IMR-90 (cell line): Measurements from ENCODE around the gene TNIP2. TPM values are rescaled to one million over a fixed set of nuclear protein-coding genes. Genes with fewer than 3 reads are reported as not detected.

ENCODE experiments used
- ATAC-seq: fragments of 200-7000 bp; cut with Tn5 transposase; 2 replicates; pipeline ENCODE4 v1.9.1; 2020; ENCODE audit warnings: low read depth, mild to moderate bottlenecking, moderate library complexity
- BruUV-seq: library from RNA; stranded (reverse); fragments of 400-500 nt; replicated peaks from 2 replicates; lab custom pipeline; 2021; lab: Mats Ljungman, UMichigan
- CTCF ChIA-PET: fragments of 300-600 bp; formaldehyde crosslinking; extraction: SDS; loops from one replicate; lab custom pipeline; 2021; ENCODE audit warnings: antibody characterized with exemption; lab: Yijun Ruan, JAX
- POLR2A ChIA-PET: fragments of 300-600 bp; sonication (Branson Sonifier 250); formaldehyde crosslinking; loops from one replicate; lab custom pipeline; 2022; ENCODE audit warnings: antibody characterized with exemption; ENCODE audit not compliant: unreplicated experiment; lab: Charles Lee
- DNase-seq: peaks from one replicate; pipeline ENCODE4 v3.0.0; 2013
- H2AFZ ChIP-seq: replicated peaks from 2 replicates; pipeline ENCODE3; 2013; ENCODE audit warnings: low read length, mild to moderate bottlenecking; ENCODE audit not compliant: poor library complexity
- H2AK5ac ChIP-seq: 2 replicates; pipeline ENCODE4 v1.6.1; 2013; ENCODE audit warnings: low read depth, low read length, inconsistent platforms
- H2AK9ac ChIP-seq: replicated peaks from 2 replicates; pipeline ENCODE3; 2013; ENCODE audit warnings: mild to moderate bottlenecking, low read depth, low read length, moderate library complexity; ENCODE audit not compliant: poor library complexity
- H2BK120ac ChIP-seq: 2 replicates; pipeline ENCODE4 v1.6.1; 2013; ENCODE audit warnings: low read depth, low read length, inconsistent platforms
- H2BK15ac ChIP-seq: 3 replicates; pipeline ENCODE4 v1.6.1; 2013; ENCODE audit warnings: low read depth, low read length, inconsistent platforms
- H2BK20ac ChIP-seq: 2 replicates; pipeline ENCODE4 v1.6.1; 2013; ENCODE audit warnings: low read depth, mild to moderate bottlenecking, inconsistent platforms, low read length, moderate library complexity
- H2BK5ac ChIP-seq: 2 replicates; pipeline ENCODE4 v1.6.1; 2013; ENCODE audit warnings: mild to moderate bottlenecking, low read depth, low read length, inconsistent platforms; ENCODE audit not compliant: poor library complexity, severe bottlenecking
- H3K14ac ChIP-seq: replicated peaks from 2 replicates; pipeline ENCODE4 v1.6.1; 2013; ENCODE audit warnings: low read depth, low read length, inconsistent platforms
- H3K18ac ChIP-seq: 2 replicates; pipeline ENCODE4 v1.6.1; 2013; ENCODE audit warnings: low read depth, low read length, control low read depth
- H3K23ac ChIP-seq: 2 replicates; pipeline ENCODE4 v1.6.1; 2013; ENCODE audit warnings: low read depth, low read length, inconsistent platforms
- H3K27ac ChIP-seq: 2 replicates; pipeline ENCODE4 v1.5.1; 2013; ENCODE audit warnings: mild to moderate bottlenecking, control low read depth, low read length; ENCODE audit not compliant: insufficient read depth
- H3K27me3 ChIP-seq: 2 replicates; pipeline ENCODE4 v1.6.1; 2013; ENCODE audit warnings: low read length; ENCODE audit not compliant: control insufficient read depth, insufficient read depth
- H3K36me3 ChIP-seq: 2 replicates; pipeline ENCODE4 v1.6.1; 2013; ENCODE audit warnings: low read length, mixed read lengths; ENCODE audit not compliant: control insufficient read depth, insufficient read depth
- H3K4ac ChIP-seq: 2 replicates; pipeline ENCODE4 v1.6.1; 2013; ENCODE audit warnings: low read depth, low read length, inconsistent platforms
- H3K4me1 ChIP-seq: 2 replicates; pipeline ENCODE4 v1.6.1; 2013; ENCODE audit warnings: low read length, mixed read lengths; ENCODE audit not compliant: control insufficient read depth, insufficient read depth
- H3K4me2 ChIP-seq: 2 replicates; pipeline ENCODE4 v1.6.1; 2013; ENCODE audit warnings: low read depth, mild to moderate bottlenecking, control low read depth, low read length, moderate library complexity
- H3K4me3 ChIP-seq: 2 replicates; pipeline ENCODE4 v1.5.1; 2013; ENCODE audit warnings: low read depth, mild to moderate bottlenecking, control low read depth, low read length, moderate library complexity; ENCODE audit not compliant: insufficient read depth
- H3K56ac ChIP-seq: 2 replicates; pipeline ENCODE4 v1.6.1; 2013; ENCODE audit warnings: low read length, inconsistent platforms; ENCODE audit not compliant: insufficient read depth; ENCODE audit errors: extremely low read depth
- H3K79me1 ChIP-seq, 2 experiments: 2 replicates each; pipeline ENCODE4 v1.6.1; 2013; ENCODE audit warnings: low read length in 2 of 2, inconsistent platforms in 1 of 2, low read depth in 1 of 2
- H3K9ac ChIP-seq: 2 replicates; pipeline ENCODE4 v1.6.1; 2013; ENCODE audit warnings: low read depth, low read length, control low read depth
- H3K9me1 ChIP-seq: 2 replicates; pipeline ENCODE4 v1.6.1; 2013; ENCODE audit warnings: low read length, inconsistent platforms; ENCODE audit not compliant: insufficient read depth
- H3K9me3 ChIP-seq: 2 replicates; pipeline ENCODE4 v1.6.1; 2013; ENCODE audit warnings: low read length; ENCODE audit not compliant: control insufficient read depth, insufficient read depth
- H4K20me1 ChIP-seq: 2 replicates; pipeline ENCODE4 v1.6.1; 2013; ENCODE audit warnings: low read length, inconsistent platforms; ENCODE audit not compliant: insufficient read depth
- H4K5ac ChIP-seq: 2 replicates; pipeline ENCODE4 v1.6.1; 2013; ENCODE audit warnings: mild to moderate bottlenecking, low read depth, low read length, control low read depth
- H4K8ac ChIP-seq, 2 experiments: 2 replicates each; pipeline ENCODE4 v1.6.1; 2013; ENCODE audit warnings: low read depth in 2 of 2, low read length in 2 of 2, control low read depth in 1 of 2, inconsistent platforms in 1 of 2
- H4K91ac ChIP-seq: 2 replicates; pipeline ENCODE4 v1.6.1; 2013; ENCODE audit warnings: low read depth, low read length, inconsistent platforms; ENCODE audit not compliant: insufficient read depth
- RFX5 ChIP-seq: IDR thresholded peaks from 2 replicates; pipeline ENCODE4 v1.8.0; 2012; ENCODE audit warnings: low read depth, mild to moderate bottlenecking, low read length, moderate library complexity
- USF2 ChIP-seq: fragments of 150-350 bp; IDR thresholded peaks from 2 replicates; pipeline ENCODE4 v1.6.1; 2017; ENCODE audit warnings: mild to moderate bottlenecking, antibody characterized with exemption, low read length, low read depth
- WGBS, 2 experiments: methylation state at CpG; one replicate each; pipeline versions ENCODE4 v1.1.5 to v1.1.7; 2013; ENCODE audit warnings: missing lambda C conversion rate in 2 of 2; ENCODE audit not compliant: insufficient read length in 1 of 2; ENCODE audit errors: extremely low coverage in 2 of 2; 5-methylcytosine and 5-hydroxymethylcytosine counted together
- dilution Hi-C: fragments of 300-500 bp; cut with HindIII; formaldehyde crosslinking; loops from one replicate; pipeline ENCODE4 v1.14.3; 2018; ENCODE audit warnings: low sequenced_read_pairs; ENCODE audit not compliant: unreplicated experiment
- in situ Hi-C: fragments of 300-500 bp; cut with MboI; formaldehyde crosslinking; loops from 3 replicates; pipeline ENCODE4 v1.14.3; 2019; ENCODE audit warnings: low sequenced_read_pairs, inconsistent platforms, mixed read lengths
- intact Hi-C: fragments of 100-400 bp; cut with micrococcal nuclease; formaldehyde crosslinking; loops from 2 replicates; pipeline ENCODE4 v1.10.0; 2022
- polyA plus RNA-seq, 3 experiments: library from polyadenylated mRNA; depleted of rRNA; stranded (reverse); fragments of >200 nt; gene quantifications; 2 replicates each; pipeline ENCODE4 v1.2.3, GENCODE V29; 2012; ENCODE audit warnings: low replicate concordance in 1 of 3
- total RNA-seq: library from RNA; depleted of rRNA; stranded (reverse); fragments of >200 nt; gene quantifications from 2 replicates; pipeline ENCODE4 v1.2.3, GENCODE V29; 2012

The TNIP2 gene
- total and polyA plus RNA-seq, 2 of the 4 experiments (the other 2 are of a cell fraction): 33.3 to 38.5 TPM

GRCh38 chr4:2792711-2793585 is 36.8 kb upstream of the TNIP2 start, which contains the start of gene SH3BP2:
Gene SH3BP2, plus strand, starts transcription at chr4:2793085. Its CDS starts 27,533 bp downstream, at chr4:2820618.
- Histone ChIP-seq H3K4me2 (peak within 1 kb of the TSS; percentile 91), H3K36me3 (no peaks in the 10 kb centered on the region), H3K4ac (peak within 1 kb of the TSS; percentile 98), H3K14ac (peak within 1 kb of the TSS; percentile 97), H2AK9ac (peak within 1 kb of the TSS; percentile 100), H2BK5ac (peak within 1 kb of the TSS; percentile 94), H3K9me1 (peaks cover 16% of the 10 kb centered on the region), H4K91ac (peak within 1 kb of the TSS; percentile 93), H3K9me3 (no peaks in the 10 kb centered on the region), H2BK120ac (peak within 1 kb of the TSS; percentile 97; the same call in 1 of the 2 replicates), H3K4me1 (peaks cover 32% of the 10 kb centered on the region), H2BK20ac (peak within 1 kb of the TSS; percentile 69; the same call in 1 of the 2 replicates), H2AFZ (peak within 1 kb of the TSS; percentile 92), H3K18ac (peak within 1 kb of the TSS; percentile 88; the same call in 1 of the 2 replicates), H4K20me1 (no peaks in the 10 kb centered on the region; the same call in 1 of the 2 replicates), H3K56ac (no peak within 1 kb of the TSS), H4K5ac (peak within 1 kb of the TSS; percentile 98; the same call in 1 of the 2 replicates), H3K27me3 (no peaks in the 10 kb centered on the region), H3K4me3 (peak within 1 kb of the TSS; percentile 51), H2BK15ac (peak within 1 kb of the TSS; percentile 65; the same call in 1 of the 3 replicates), H4K8ac (peak within 1 kb of the TSS; percentile 38 to 97; a peak in 3 of 4 replicates), H2AK5ac (peak within 1 kb of the TSS; percentile 97), H3K9ac (peak within 1 kb of the TSS; percentile 74), H3K27ac (peak within 1 kb of the TSS; percentile 85), H3K79me1 (peaks cover 12 to 44% of the 10 kb centered on the region in 2 experiments; a peak in 3 of 4 replicates), H3K23ac (peak within 1 kb of the TSS; percentile 82)
- TF ChIP-seq RFX5 (no peak), USF2 (peak; percentile 35; the same call in 1 of the 2 replicates)
- dilution Hi-C loops: no loop called here
- in situ Hi-C loops: no loop called here
- WGBS, 2 experiments: 9% methylated on average over 37 of the region's 104 CpGs; no CpG with 5 or more reads in 1 of the 2 experiments
- DNase-seq (peak; percentile 49), ATAC-seq (peak; percentile 83)
- POLR2A ChIA-PET: interaction anchor here (0.6 kb wide), 1 partner anchor 29 kb away, joined by 3 read pairs; no protein-coding TSS in a partner anchor
- intact Hi-C loops: no loop called here
- no TSS peak for BruUV-seq
- CTCF ChIA-PET: no interaction called here
